HCT116 (cell line): Measurements from ENCODE around the gene FGFR1OP2. TPM values are rescaled to one million over a fixed set of nuclear protein-coding genes. Genes with fewer than 3 reads are reported as not detected.

ENCODE experiments used
- ATAC-seq: fragments of 200-7000 bp; cut with Tn5 transposase; 2 replicates; pipeline ENCODE4 v1.9.1; 2020; ENCODE audit warnings: mild to moderate bottlenecking, moderate library complexity
- BruUV-seq: library from RNA; stranded (reverse); fragments of 400-500 nt; replicated peaks from 2 replicates; lab custom pipeline; 2021; lab: Mats Ljungman, UMichigan
- CTCF ChIA-PET: fragments of 300-600 bp; sonication (Branson Sonifier 250); formaldehyde crosslinking; loops from one replicate; lab custom pipeline; 2021; ENCODE audit warnings: antibody characterized with exemption; lab: Charles Lee
- POLR2A ChIA-PET: fragments of 300-600, 350-600 bp; sonication (Branson Sonifier 250); formaldehyde crosslinking; loops from one replicate; lab custom pipeline; 2021; ENCODE audit warnings: antibody characterized with exemption; lab: Charles Lee
- RAD21 ChIA-PET, 2 experiments: fragments of 300-600 bp; sonication (Branson Sonifier 250); formaldehyde crosslinking; loops; one replicate each; lab custom pipeline; 2023; ENCODE audit warnings: low total read pairs in 2 of 2; ENCODE audit not compliant: uncharacterized antibody in 2 of 2, unreplicated experiment in 2 of 2, low non-redundant PET in 1 of 2; lab: Charles Lee
- DNase-seq: peaks from one replicate; pipeline ENCODE4 v3.0.0-alpha.2; 2010; ENCODE audit warnings: low read depth, low spot score
- H2AFZ ChIP-seq: fragments of 200-600 bp; shearing (Covaris generic), sonication (generic); 2 replicates; pipeline ENCODE4 v1.6.1; 2017; ENCODE audit warnings: low read depth, mixed run types, mixed read lengths, antibody characterized with exemption, low read length; ENCODE audit not compliant: poor library complexity, severe bottlenecking
- H3K27ac ChIP-seq: 2 replicates; pipeline ENCODE4 v1.5.1; 2012; ENCODE audit warnings: low read depth, low read length
- H3K27me3 ChIP-seq: fragments of 200-600 bp; sonication (generic); 2 replicates; pipeline ENCODE4 v1.6.1; 2016; ENCODE audit warnings: mixed run types, low read length, mixed read lengths; ENCODE audit not compliant: insufficient read depth
- H3K36me3 ChIP-seq, 2 experiments: fragments of 200-500 bp in 1 of 2; fragments of 200-600 bp in 1 of 2; sonication (Bioruptor generic) in 1 of 2; sonication (generic) in 1 of 2; 2 replicates each; pipeline versions ENCODE4 v1.5.1 to v1.6.1; 2014 to 2016; ENCODE audit warnings: low read length in 2 of 2, inconsistent platforms in 1 of 2, mixed read lengths in 1 of 2, mixed run types in 1 of 2; ENCODE audit not compliant: insufficient read depth in 2 of 2, control insufficient read depth in 1 of 2
- H3K4me1 ChIP-seq, 2 experiments: fragments of 200-600 bp in 1 of 2; sonication (generic) in 1 of 2; 2 replicates each; pipeline versions ENCODE4 v1.5.1 to v1.6.1; 2012 to 2017; ENCODE audit warnings: low read length in 2 of 2, inconsistent platforms in 1 of 2, mild to moderate bottlenecking in 1 of 2, mixed read lengths in 1 of 2, mixed run types in 1 of 2, moderate library complexity in 1 of 2; ENCODE audit not compliant: insufficient read depth in 2 of 2, control insufficient read depth in 1 of 2
- H3K4me2 ChIP-seq: fragments of 200-600 bp; sonication (generic); 2 replicates; pipeline ENCODE4 v1.6.1; 2017; ENCODE audit warnings: mixed run types, low read length, mixed read lengths
- H3K4me3 ChIP-seq, 2 experiments: fragments of 200-600 bp in 1 of 2; sonication (generic) in 1 of 2; replicated peaks in 1 of 2; 2 replicates each; pipeline ENCODE4 v1.5.1; 2011 to 2016; ENCODE audit warnings: low read length in 2 of 2, control low read depth in 1 of 2, low read depth in 1 of 2, mild to moderate bottlenecking in 1 of 2, mixed read lengths in 1 of 2, mixed run types in 1 of 2
- H3K79me2 ChIP-seq: fragments of 200-600 bp; sonication (generic); 2 replicates; pipeline ENCODE4 v1.6.1; 2017; ENCODE audit warnings: mild to moderate bottlenecking, mixed run types, low read length, moderate library complexity, mixed read lengths; ENCODE audit not compliant: insufficient read depth
- H3K9ac ChIP-seq: fragments of 200-600 bp; sonication (generic); 2 replicates; pipeline ENCODE4 v1.6.1; 2016; ENCODE audit warnings: low read length, mixed read lengths
- H3K9me2 ChIP-seq: fragments of 200-600 bp; sonication (generic), shearing (Covaris generic); 2 replicates; pipeline ENCODE4 v1.6.1; 2017; ENCODE audit warnings: mixed run types, mild to moderate bottlenecking, moderate library complexity; ENCODE audit not compliant: insufficient read depth
- H3K9me3 ChIP-seq, 2 experiments: fragments of 200-500 bp in 1 of 2; fragments of 200-600 bp in 1 of 2; sonication (Bioruptor generic) in 1 of 2; sonication (generic) in 1 of 2; 2 replicates each; pipeline ENCODE4 v1.6.1; 2014 to 2017; ENCODE audit warnings: low read length in 2 of 2, mixed read lengths in 2 of 2, inconsistent platforms in 1 of 2, low read depth in 1 of 2, mild to moderate bottlenecking in 1 of 2, mixed run types in 1 of 2, moderate library complexity in 1 of 2; ENCODE audit not compliant: control insufficient read depth in 1 of 2, insufficient read depth in 1 of 2
- H4K20me1 ChIP-seq: fragments of 200-600 bp; sonication (generic), shearing (Covaris generic); 2 replicates; pipeline ENCODE4 v1.6.1; 2017; ENCODE audit warnings: mixed run types, mild to moderate bottlenecking, moderate library complexity; ENCODE audit not compliant: insufficient read depth
- ELF1 ChIP-seq: IDR thresholded peaks from 2 replicates; pipeline ENCODE4 v1.6.1; 2012; ENCODE audit warnings: low read depth, borderline replicate concordance
- FOSL1 ChIP-seq: IDR thresholded peaks from 2 replicates; pipeline ENCODE4 v1.6.1; 2012; ENCODE audit warnings: low read depth
- JUND ChIP-seq: IDR thresholded peaks from 2 replicates; pipeline ENCODE4 v1.6.1; 2012
- RAD21 ChIP-seq: IDR thresholded peaks from 2 replicates; pipeline ENCODE4 v1.6.1; 2012; ENCODE audit warnings: low read depth, mild to moderate bottlenecking
- SIN3A ChIP-seq: IDR thresholded peaks from 2 replicates; pipeline ENCODE4 v1.6.1; 2012; ENCODE audit warnings: low read depth
- SP1 ChIP-seq: IDR thresholded peaks from 2 replicates; pipeline ENCODE4 v1.6.1; 2012; ENCODE audit warnings: low read depth
- SRF ChIP-seq: IDR thresholded peaks from 2 replicates; pipeline ENCODE4 v1.6.1; 2012; ENCODE audit warnings: low read depth
- YY1 ChIP-seq: IDR thresholded peaks from 2 replicates; pipeline ENCODE4 v1.6.1; 2011; ENCODE audit warnings: low read length, low read depth, moderate library complexity, mild to moderate bottlenecking; ENCODE audit not compliant: insufficient replicate concordance; ENCODE audit errors: extremely low read depth
- ZNF274 ChIP-seq: fragments of 200-500 bp; sonication (Bioruptor generic); IDR thresholded peaks from 2 replicates; pipeline ENCODE4 v1.6.1; 2014; ENCODE audit warnings: mild to moderate bottlenecking, low read depth, low read length, inconsistent platforms
- intact Hi-C: fragments of 100-400 bp; cut with micrococcal nuclease; formaldehyde crosslinking; loops from 2 replicates; pipeline ENCODE4 v1.10.0; 2022
- total RNA-seq: library from RNA; stranded (reverse); gene quantifications from one replicate; pipeline ENCODE4 v1.2.1, GENCODE V29; 2021; ENCODE audit not compliant: unreplicated experiment
- TF ChIP-seq, protein P1 (sequence below): IDR thresholded peaks from 2 replicates; pipeline ENCODE4 v1.6.1; 2012
- TF ChIP-seq, protein P2 (sequence below): IDR thresholded peaks from 2 replicates; pipeline ENCODE4 v1.6.1; 2012
- TF ChIP-seq, protein P3 (sequence below): IDR thresholded peaks from 2 replicates; pipeline ENCODE4 v1.6.1; 2012; ENCODE audit warnings: low read depth

Gene FGFR1OP2
- total RNA-seq, 1 experiment from 2014 or later = 29.6 TPM

DNA sequence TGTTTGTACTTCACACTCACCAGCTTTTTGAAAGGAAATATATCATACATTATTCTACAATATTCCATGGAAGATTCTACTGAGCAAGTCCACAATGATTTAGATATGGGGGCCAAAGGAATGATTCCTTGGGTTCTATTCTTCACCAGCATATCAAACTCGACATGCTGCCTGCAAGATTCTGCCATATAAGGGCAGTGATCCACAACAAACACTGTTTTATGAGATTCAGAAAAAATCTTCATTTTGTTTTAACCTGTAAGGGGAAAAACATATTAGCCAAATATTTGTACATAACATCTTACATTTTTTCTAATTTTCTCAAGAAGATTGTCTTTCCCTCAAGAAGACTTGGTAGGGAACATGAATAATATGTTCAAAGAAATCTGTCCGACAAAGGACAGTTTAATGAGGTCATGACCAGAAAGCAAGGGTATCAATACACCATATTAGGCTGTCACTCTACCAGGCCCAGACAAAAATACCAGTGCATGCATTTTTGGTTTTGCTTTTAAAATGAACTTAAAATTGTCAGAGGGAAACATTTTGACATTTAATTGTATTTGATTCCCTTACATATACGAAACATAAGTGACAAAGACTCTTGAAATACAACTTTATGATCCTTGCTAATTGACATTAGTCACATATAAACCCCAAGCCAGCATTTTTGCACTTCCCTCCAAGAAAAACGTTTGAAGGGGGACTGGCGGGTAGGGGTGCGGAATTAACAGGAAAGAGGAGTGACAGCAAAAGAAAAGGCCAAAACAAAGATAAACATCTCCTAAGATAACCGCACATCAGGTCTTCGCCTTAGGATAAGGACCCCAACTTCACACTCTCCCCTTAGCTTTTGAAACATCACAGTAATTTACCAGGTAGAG lies 1.5 kb upstream of the FGFR1OP2 start:
- Histone ChIP-seq H3K9me3 (no peaks in the 10 kb centered on the region), H3K4me3 (peak overlapping the region; percentile 71 to 98), H3K4me2 (peak overlapping the region; percentile 85), H4K20me1 (no peaks in the 10 kb centered on the region; the same call in 1 of the 2 replicates), H2AFZ (no peak overlapping the region), H3K4me1 (peaks cover 3 to 20% of the 10 kb centered on the region in 2 experiments; a peak in 3 of 4 replicates), H3K36me3 (peaks cover 9 to 10% of the 10 kb centered on the region in 2 experiments), H3K9ac (peak overlapping the region; percentile 98), H3K27ac (peak overlapping the region; percentile 77; the same call in 1 of the 2 replicates), H3K79me2 (peaks cover 94% of the 10 kb centered on the region), H3K27me3 (no peaks in the 10 kb centered on the region), H3K9me2 (no peaks in the 10 kb centered on the region)
- no TSS peak for BruUV-seq
- DNase-seq (no peak), ATAC-seq (no peak)
- TF ChIP-seq SIN3A (no peak), RAD21 (no peak), ELF1 (no peak), SP1 (no peak), ZNF274 (no peak), YY1 (no peak), JUND (no peak), SRF (no peak), FOSL1 (no peak)
- TF ChIP-seq, protein P1, sequence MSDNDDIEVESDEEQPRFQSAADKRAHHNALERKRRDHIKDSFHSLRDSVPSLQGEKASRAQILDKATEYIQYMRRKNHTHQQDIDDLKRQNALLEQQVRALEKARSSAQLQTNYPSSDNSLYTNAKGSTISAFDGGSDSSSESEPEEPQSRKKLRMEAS = no peak
- TF ChIP-seq, protein P2, sequence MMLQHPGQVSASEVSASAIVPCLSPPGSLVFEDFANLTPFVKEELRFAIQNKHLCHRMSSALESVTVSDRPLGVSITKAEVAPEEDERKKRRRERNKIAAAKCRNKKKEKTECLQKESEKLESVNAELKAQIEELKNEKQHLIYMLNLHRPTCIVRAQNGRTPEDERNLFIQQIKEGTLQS = no peak
- TF ChIP-seq, protein P3, sequence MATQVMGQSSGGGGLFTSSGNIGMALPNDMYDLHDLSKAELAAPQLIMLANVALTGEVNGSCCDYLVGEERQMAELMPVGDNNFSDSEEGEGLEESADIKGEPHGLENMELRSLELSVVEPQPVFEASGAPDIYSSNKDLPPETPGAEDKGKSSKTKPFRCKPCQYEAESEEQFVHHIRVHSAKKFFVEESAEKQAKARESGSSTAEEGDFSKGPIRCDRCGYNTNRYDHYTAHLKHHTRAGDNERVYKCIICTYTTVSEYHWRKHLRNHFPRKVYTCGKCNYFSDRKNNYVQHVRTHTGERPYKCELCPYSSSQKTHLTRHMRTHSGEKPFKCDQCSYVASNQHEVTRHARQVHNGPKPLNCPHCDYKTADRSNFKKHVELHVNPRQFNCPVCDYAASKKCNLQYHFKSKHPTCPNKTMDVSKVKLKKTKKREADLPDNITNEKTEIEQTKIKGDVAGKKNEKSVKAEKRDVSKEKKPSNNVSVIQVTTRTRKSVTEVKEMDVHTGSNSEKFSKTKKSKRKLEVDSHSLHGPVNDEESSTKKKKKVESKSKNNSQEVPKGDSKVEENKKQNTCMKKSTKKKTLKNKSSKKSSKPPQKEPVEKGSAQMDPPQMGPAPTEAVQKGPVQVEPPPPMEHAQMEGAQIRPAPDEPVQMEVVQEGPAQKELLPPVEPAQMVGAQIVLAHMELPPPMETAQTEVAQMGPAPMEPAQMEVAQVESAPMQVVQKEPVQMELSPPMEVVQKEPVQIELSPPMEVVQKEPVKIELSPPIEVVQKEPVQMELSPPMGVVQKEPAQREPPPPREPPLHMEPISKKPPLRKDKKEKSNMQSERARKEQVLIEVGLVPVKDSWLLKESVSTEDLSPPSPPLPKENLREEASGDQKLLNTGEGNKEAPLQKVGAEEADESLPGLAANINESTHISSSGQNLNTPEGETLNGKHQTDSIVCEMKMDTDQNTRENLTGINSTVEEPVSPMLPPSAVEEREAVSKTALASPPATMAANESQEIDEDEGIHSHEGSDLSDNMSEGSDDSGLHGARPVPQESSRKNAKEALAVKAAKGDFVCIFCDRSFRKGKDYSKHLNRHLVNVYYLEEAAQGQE = no peak
- intact Hi-C loops = loop anchor here (5.0 kb wide), 1 partner anchor 76 kb away; the partner anchor contains the start of gene TM7SF3
- CTCF ChIA-PET = no interaction called here
- POLR2A ChIA-PET = no interaction called here
- RAD21 ChIA-PET = no interaction called here
